Endodermal cell (in vitro differentiated cells): ENCODE measurements around the gene TCF4. TPM values are rescaled to one million over a fixed set of nuclear protein-coding genes. Genes with fewer than 3 reads are reported as not detected.

Experiments
- DNase-seq: peaks from one replicate; pipeline ENCODE4 v3.0.0-alpha.2; 2017
- H3K27ac ChIP-seq: 2 replicates; pipeline ENCODE4 v1.5.1; 2013; ENCODE audit warnings: mild to moderate bottlenecking, low read depth, low read length, moderate library complexity
- H3K27me3 ChIP-seq: 2 replicates; pipeline ENCODE4 v1.6.1; 2013; ENCODE audit warnings: mild to moderate bottlenecking, low read length, moderate library complexity; ENCODE audit not compliant: insufficient read depth, control insufficient read depth, poor library complexity, severe bottlenecking
- H3K36me3 ChIP-seq: 2 replicates; pipeline ENCODE4 v1.7.0; 2013; ENCODE audit warnings: mild to moderate bottlenecking, low read length, moderate library complexity; ENCODE audit not compliant: control insufficient read depth, insufficient read depth
- H3K4me1 ChIP-seq: one replicate; pipeline ENCODE4 v1.7.0; 2013; ENCODE audit warnings: low read length; ENCODE audit not compliant: control insufficient read depth, insufficient read depth
- H3K4me3 ChIP-seq: 2 replicates; pipeline ENCODE4 v1.5.1; 2013; ENCODE audit warnings: mild to moderate bottlenecking, low read length, moderate library complexity
- H3K9ac ChIP-seq: 2 replicates; pipeline ENCODE4 v1.6.1; 2013; ENCODE audit warnings: mild to moderate bottlenecking, low read length, moderate library complexity; ENCODE audit not compliant: poor library complexity, severe bottlenecking; ENCODE audit errors: extremely low read depth
- H3K9me3 ChIP-seq: 2 replicates; pipeline ENCODE4 v1.6.1; 2013; ENCODE audit warnings: mild to moderate bottlenecking, low read length, moderate library complexity; ENCODE audit not compliant: control insufficient read depth
- H3K27ac Mint-ChIP-seq: 2 replicates; pipeline ENCODE4 v1.8.0; 2020; ENCODE audit warnings: mixed read lengths
- H3K27me3 Mint-ChIP-seq: 2 replicates; pipeline ENCODE4 v1.8.0; 2021; ENCODE audit warnings: mild to moderate bottlenecking, mixed read lengths; ENCODE audit not compliant: insufficient read depth
- H3K36me3 Mint-ChIP-seq: 2 replicates; pipeline ENCODE4 v1.8.0; 2020; ENCODE audit warnings: low read depth, mixed read lengths
- H3K4me1 Mint-ChIP-seq: 2 replicates; pipeline ENCODE4 v1.8.0; 2020; ENCODE audit warnings: mixed read lengths
- H3K4me3 Mint-ChIP-seq: 2 replicates; pipeline ENCODE4 v1.8.0; 2020; ENCODE audit warnings: mild to moderate bottlenecking, moderate library complexity, mixed read lengths
- H3K9me3 Mint-ChIP-seq: 2 replicates; pipeline ENCODE4 v1.8.0; 2020; ENCODE audit warnings: mild to moderate bottlenecking, mixed read lengths
- CTCF ChIP-seq: fragments of 200-600 bp; sonication (generic); conservative IDR thresholded peaks from 2 replicates; pipeline ENCODE4 v1.5.0; 2021; ENCODE audit warnings: antibody characterized with exemption, mild to moderate bottlenecking
- WGBS, 2 experiments: methylation state at CpG; one replicate each; pipeline versions ENCODE4 v1.1.5 to v1.1.7; 2013; ENCODE audit warnings: missing lambda C conversion rate in 2 of 2, mixed read lengths in 1 of 2; ENCODE audit not compliant: insufficient coverage in 1 of 2, insufficient read length in 1 of 2; 5-methylcytosine and 5-hydroxymethylcytosine counted together
- total RNA-seq, 2 donors: library from RNA; stranded (reverse); fragmentation: NEBNext Ultra II Directional in 1 of 2; extraction: Animal tissue kit (Norgen Biotek cat#: 25700) in 1 of 2; gene quantifications; 2 replicates in 1 of 2; 3 replicates in 1 of 2; pipeline ENCODE4 v1.2.1, GENCODE V29; 2021

The TCF4 gene
- total RNA-seq, 2 donors from 2014 or later = 40.4 to 58.5 TPM

- no peak for TF ChIP-seq CTCF
- Mint-ChIP-seq H3K9me3 (no peaks in the 10 kb centered on the region), H3K4me1 (peaks cover 18% of the 10 kb centered on the region), H3K4me3 (no peak overlapping the region), H3K27ac (no peak overlapping the region), H3K36me3 (no peaks in the 10 kb centered on the region), H3K27me3 (no peaks in the 10 kb centered on the region)
- Histone ChIP-seq H3K9ac (no peak overlapping the region), H3K4me1 (peaks cover 3% of the 10 kb centered on the region), H3K27me3 (no peaks in the 10 kb centered on the region), H3K27ac (no peak overlapping the region), H3K36me3 (no peaks in the 10 kb centered on the region), H3K4me3 (no peak overlapping the region), H3K9me3 (no peaks in the 10 kb centered on the region)
- DNase-seq = no peak
- 90% methylated on average over 1 of the region's 1 CpG; no CpG with 5 or more reads in 1 of the 2 experiments for WGBS, 2 experiments
These were observed 339.5 kb downstream of the TCF4 start for GRCh38 chr18:55248495-55248894.

GRCh38 chr18:55247032-55247431, 341.0 kb downstream of the TCF4 start:
- Mint-ChIP-seq H3K4me1 (peaks cover 15% of the 10 kb centered on the region), H3K27me3 (no peaks in the 10 kb centered on the region), H3K4me3 (no peak overlapping the region), H3K27ac (no peak overlapping the region), H3K9me3 (no peaks in the 10 kb centered on the region), H3K36me3 (no peaks in the 10 kb centered on the region)
- Histone ChIP-seq H3K36me3 (no peaks in the 10 kb centered on the region), H3K27ac (no peak overlapping the region), H3K27me3 (no peaks in the 10 kb centered on the region), H3K4me3 (no peak overlapping the region), H3K9ac (no peak overlapping the region), H3K9me3 (no peaks in the 10 kb centered on the region), H3K4me1 (peaks cover 3% of the 10 kb centered on the region)
- WGBS, 2 experiments = 90 to 91% methylated on average over 2 to 5 of the region's 5 CpGs
- DNase-seq = no peak
- TF ChIP-seq CTCF = no peak

GRCh38 chr18:55246278-55246677, 341.7 kb downstream of the TCF4 start:
- no peaks in the 10 kb centered on the region for H3K9me3 Mint-ChIP-seq
- Histone ChIP-seq H3K9me3 (no peaks in the 10 kb centered on the region), H3K4me1 (peaks cover 3% of the 10 kb centered on the region), H3K27ac (no peak overlapping the region), H3K4me3 (no peak overlapping the region), H3K9ac (no peak overlapping the region), H3K36me3 (no peaks in the 10 kb centered on the region), H3K27me3 (no peaks in the 10 kb centered on the region)
- no peak overlapping the region for H3K4me3 Mint-ChIP-seq
- H3K27ac Mint-ChIP-seq = no peak overlapping the region
- TF ChIP-seq CTCF = no peak
- DNase-seq = no peak
- H3K27me3 Mint-ChIP-seq = no peaks in the 10 kb centered on the region
- H3K4me1 Mint-ChIP-seq = peaks cover 9% of the 10 kb centered on the region
- H3K36me3 Mint-ChIP-seq = no peaks in the 10 kb centered on the region
